CD4-positive, alpha-beta T cell (primary cell): ENCODE measurements around the gene FGD5. TPM values are rescaled to one million over a fixed set of nuclear protein-coding genes. Genes with fewer than 3 reads are reported as not detected.

Source experiments
- ATAC-seq: fragments of 200-7000 bp; cut with Tn5 transposase; one replicate; pipeline ENCODE4 v1.10.0; 2022; ENCODE audit warnings: mild to moderate bottlenecking; ENCODE audit not compliant: poor library complexity
- CTCF ChIA-PET: fragments of 350-600 bp; sonication (Branson Sonifier 250); formaldehyde crosslinking; loops from one replicate; lab custom pipeline; 2021; ENCODE audit warnings: antibody characterized with exemption, inconsistent platforms; lab: Charles Lee
- POLR2A ChIA-PET: fragments of 350-600 bp; sonication (Branson Sonifier 250); formaldehyde crosslinking; loops from one replicate; lab custom pipeline; 2021; ENCODE audit warnings: antibody characterized with exemption, inconsistent platforms; lab: Charles Lee
- DNase-seq, 14 experiments: peaks; one replicate each; pipeline ENCODE4 v3.0.0-alpha.2; 2013 to 2020; ENCODE audit warnings: mixed read lengths in 2 of 14
- H3K27ac ChIP-seq, 2 donors: one replicate each; pipeline versions ENCODE4 v1.5.1 to v1.7.0; 2013; ENCODE audit warnings: low read length in 2 of 2, low read depth in 1 of 2, mild to moderate bottlenecking in 1 of 2
- H3K27me3 ChIP-seq, 2 experiments: 1 replicate in 1 of 2; 2 replicates in 1 of 2; pipeline versions ENCODE4 v1.6.1 to v1.7.0; 2013; ENCODE audit warnings: low read length in 2 of 2, control low read depth in 1 of 2, mild to moderate bottlenecking in 1 of 2, moderate library complexity in 1 of 2; ENCODE audit not compliant: insufficient read depth in 2 of 2, control insufficient read depth in 1 of 2
- H3K36me3 ChIP-seq: one replicate; pipeline ENCODE4 v1.6.1; 2013; ENCODE audit warnings: low read length, control low read depth; ENCODE audit not compliant: insufficient read depth
- H3K4me1 ChIP-seq: one replicate; pipeline ENCODE4 v1.6.1; 2013; ENCODE audit warnings: low read length, control low read depth; ENCODE audit not compliant: insufficient read depth
- H3K4me3 ChIP-seq: one replicate; pipeline ENCODE4 v1.5.1; 2013; ENCODE audit warnings: mild to moderate bottlenecking, low read length, moderate library complexity
- H3K9me3 ChIP-seq, 2 experiments: 1 replicate in 1 of 2; 2 replicates in 1 of 2; pipeline versions ENCODE4 v1.6.1 to v1.7.0; 2013; ENCODE audit warnings: low read length in 2 of 2, mild to moderate bottlenecking in 2 of 2, control low read depth in 1 of 2, moderate library complexity in 1 of 2; ENCODE audit not compliant: control insufficient read depth in 1 of 2, insufficient read depth in 1 of 2
- H3K27ac Mint-ChIP-seq: one replicate; pipeline ENCODE4 v1.8.0; 2020; ENCODE audit warnings: mixed read lengths
- H3K27me3 Mint-ChIP-seq: one replicate; pipeline ENCODE4 v1.8.0; 2021; ENCODE audit warnings: mixed read lengths
- H3K36me3 Mint-ChIP-seq: one replicate; pipeline ENCODE4 v1.8.0; 2021; ENCODE audit warnings: low read depth, mixed read lengths
- H3K4me1 Mint-ChIP-seq: one replicate; pipeline ENCODE4 v1.8.0; 2021; ENCODE audit warnings: low read depth, mixed read lengths
- H3K4me3 Mint-ChIP-seq: one replicate; pipeline ENCODE4 v1.8.0; 2020; ENCODE audit warnings: mild to moderate bottlenecking, mixed read lengths
- H3K9me3 Mint-ChIP-seq: one replicate; pipeline ENCODE4 v1.8.0; 2020; ENCODE audit warnings: mixed read lengths
- intact Hi-C, 2 experiments: fragments of 100-400 bp; cut with DNase I in 1 of 2; cut with micrococcal nuclease in 1 of 2; formaldehyde crosslinking; loops; one replicate each; pipeline versions ENCODE4 v1.15.1 to v1.9.0; 2023 to 2025; cut with DNase I, micrococcal nuclease
- total RNA-seq, 174 experiments: library from RNA in 2 of 174; stranded (reverse) in 2 of 174; gene quantifications; one replicate each; pipeline ENCODE4 v1.2.3 and lab custom pipeline; 2021 to 2026
- TF ChIP-seq, protein P1 (sequence below): fragments of 200-600 bp; IDR thresholded peaks from one replicate; pipeline ENCODE4 v1.8.0; 2022; ENCODE audit warnings: antibody characterized with exemption, mild to moderate bottlenecking

FGD5 gene
- total RNA-seq, 2 experiments from 2014 or later: not detected

DNA sequence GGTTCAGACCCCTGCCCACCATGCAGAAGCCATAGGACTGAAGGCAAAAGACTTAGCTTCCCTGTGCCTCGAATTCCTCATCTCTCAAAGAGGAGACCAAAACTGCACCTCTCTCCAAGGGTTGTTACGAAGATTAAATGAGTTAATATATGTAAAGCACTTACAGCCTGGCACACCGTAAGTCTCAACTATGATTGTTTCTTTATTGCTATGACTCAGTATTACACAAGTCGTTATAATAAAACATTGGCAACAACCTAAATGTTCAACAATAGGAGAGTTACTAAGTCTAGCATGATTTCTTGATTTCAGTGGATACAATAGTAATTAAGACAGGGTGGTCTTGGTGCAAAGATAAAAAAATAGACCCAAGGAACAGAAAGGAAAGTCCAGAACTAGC lies 19.6 kb upstream of the FGD5 start:
- no peaks in the 10 kb centered on the region for H3K27me3 ChIP-seq
- ChIA-PET POLR2A (no interaction called here), CTCF (no interaction called here)
- H3K4me1 ChIP-seq: peaks cover 2% of the 10 kb centered on the region
- no peaks in the 10 kb centered on the region for H3K4me1 Mint-ChIP-seq
- H3K36me3 ChIP-seq: no peaks in the 10 kb centered on the region
- H3K9me3 ChIP-seq: no peaks in the 10 kb centered on the region
- H3K27me3 Mint-ChIP-seq: no peaks in the 10 kb centered on the region
- H3K4me3 ChIP-seq: no peak overlapping the region
- no peaks in the 10 kb centered on the region for H3K9me3 Mint-ChIP-seq
- intact Hi-C loops: no loop called here
- H3K27ac Mint-ChIP-seq: no peak overlapping the region
- TF ChIP-seq, protein P1, sequence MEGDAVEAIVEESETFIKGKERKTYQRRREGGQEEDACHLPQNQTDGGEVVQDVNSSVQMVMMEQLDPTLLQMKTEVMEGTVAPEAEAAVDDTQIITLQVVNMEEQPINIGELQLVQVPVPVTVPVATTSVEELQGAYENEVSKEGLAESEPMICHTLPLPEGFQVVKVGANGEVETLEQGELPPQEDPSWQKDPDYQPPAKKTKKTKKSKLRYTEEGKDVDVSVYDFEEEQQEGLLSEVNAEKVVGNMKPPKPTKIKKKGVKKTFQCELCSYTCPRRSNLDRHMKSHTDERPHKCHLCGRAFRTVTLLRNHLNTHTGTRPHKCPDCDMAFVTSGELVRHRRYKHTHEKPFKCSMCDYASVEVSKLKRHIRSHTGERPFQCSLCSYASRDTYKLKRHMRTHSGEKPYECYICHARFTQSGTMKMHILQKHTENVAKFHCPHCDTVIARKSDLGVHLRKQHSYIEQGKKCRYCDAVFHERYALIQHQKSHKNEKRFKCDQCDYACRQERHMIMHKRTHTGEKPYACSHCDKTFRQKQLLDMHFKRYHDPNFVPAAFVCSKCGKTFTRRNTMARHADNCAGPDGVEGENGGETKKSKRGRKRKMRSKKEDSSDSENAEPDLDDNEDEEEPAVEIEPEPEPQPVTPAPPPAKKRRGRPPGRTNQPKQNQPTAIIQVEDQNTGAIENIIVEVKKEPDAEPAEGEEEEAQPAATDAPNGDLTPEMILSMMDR: no peak
- no peaks in the 10 kb centered on the region for H3K36me3 Mint-ChIP-seq
- DNase-seq (no peak), ATAC-seq (no peak)
- no peak overlapping the region for H3K4me3 Mint-ChIP-seq
- H3K27ac ChIP-seq: no peak overlapping the region

- CTCF ChIA-PET: no interaction called here
- H3K4me1 ChIP-seq: peaks cover 6% of the 10 kb centered on the region
- no peaks in the 10 kb centered on the region for H3K9me3 Mint-ChIP-seq
- H3K27ac ChIP-seq: no peak overlapping the region
- H3K36me3 Mint-ChIP-seq: no peaks in the 10 kb centered on the region
- DNase-seq (peak in 1 of 14 experiments; percentile 11), ATAC-seq (no peak)
- H3K4me3 Mint-ChIP-seq: no peak overlapping the region
- H3K36me3 ChIP-seq: no peaks in the 10 kb centered on the region
- intact Hi-C loops: no loop called here
- no peaks in the 10 kb centered on the region for H3K27me3 ChIP-seq
- no peak overlapping the region for H3K27ac Mint-ChIP-seq
- H3K4me1 Mint-ChIP-seq: no peaks in the 10 kb centered on the region
- no peaks in the 10 kb centered on the region for H3K9me3 ChIP-seq
- H3K4me3 ChIP-seq: no peak overlapping the region
- H3K27me3 Mint-ChIP-seq: peaks cover 7% of the 10 kb centered on the region
- TF ChIP-seq, protein P1: no peak
- POLR2A ChIA-PET: no interaction called here
These were observed 17.7 kb upstream of the FGD5 start for GRCh38 chr3:14801031-14801430.

GRCh38 chr3:14801668-14802380 lies 16.9 kb upstream of the FGD5 start:
- no peaks in the 10 kb centered on the region for H3K9me3 ChIP-seq
- ChIA-PET CTCF (no interaction called here), POLR2A (no interaction called here)
- no peaks in the 10 kb centered on the region for H3K36me3 ChIP-seq
- ATAC-seq: no peak
- H3K4me3 ChIP-seq: no peak overlapping the region
- Mint-ChIP-seq H3K4me3 (no peak overlapping the region), H3K27me3 (peaks cover 14% of the 10 kb centered on the region), H3K4me1 (no peaks in the 10 kb centered on the region), H3K9me3 (no peaks in the 10 kb centered on the region), H3K27ac (no peak overlapping the region), H3K36me3 (no peaks in the 10 kb centered on the region)
- intact Hi-C loops: no loop called here
- no peaks in the 10 kb centered on the region for H3K27me3 ChIP-seq
- H3K4me1 ChIP-seq: peaks cover 6% of the 10 kb centered on the region
- H3K27ac ChIP-seq: no peak overlapping the region
- TF ChIP-seq, protein P1: no peak
- DNase-seq: peak in 1 of 14 experiments; percentile 15
